Hematopoietic multipotent progenitor cell (in vitro differentiated cells): ENCODE data around the gene SMPDL3A. TPM values are rescaled to one million over a fixed set of nuclear protein-coding genes. Genes with fewer than 3 reads are reported as not detected.
"Not testable (repeated sequence)": the region's sequence is repeated elsewhere in the genome, so short reads cannot be mapped to it uniquely, and the experiment has no call there.

Source experiments
- DNase-seq, 3 donors: peaks; one replicate each; pipeline ENCODE4 v3.0.0-alpha.2; 2011 to 2015; ENCODE audit warnings: low read depth in 2 of 3, low spot score in 2 of 3
- total RNA-seq: library from RNA; depleted of rRNA; stranded (reverse); fragments of >200 nt; gene quantifications from one replicate; pipeline ENCODE4 v1.2.3, GENCODE V29; 2012

SMPDL3A gene, protein sequence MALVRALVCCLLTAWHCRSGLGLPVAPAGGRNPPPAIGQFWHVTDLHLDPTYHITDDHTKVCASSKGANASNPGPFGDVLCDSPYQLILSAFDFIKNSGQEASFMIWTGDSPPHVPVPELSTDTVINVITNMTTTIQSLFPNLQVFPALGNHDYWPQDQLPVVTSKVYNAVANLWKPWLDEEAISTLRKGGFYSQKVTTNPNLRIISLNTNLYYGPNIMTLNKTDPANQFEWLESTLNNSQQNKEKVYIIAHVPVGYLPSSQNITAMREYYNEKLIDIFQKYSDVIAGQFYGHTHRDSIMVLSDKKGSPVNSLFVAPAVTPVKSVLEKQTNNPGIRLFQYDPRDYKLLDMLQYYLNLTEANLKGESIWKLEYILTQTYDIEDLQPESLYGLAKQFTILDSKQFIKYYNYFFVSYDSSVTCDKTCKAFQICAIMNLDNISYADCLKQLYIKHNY
- 0.27 TPM for total RNA-seq

- DNase-seq: peak in 2 of 3 donors; percentile 34 to 48
Measured at GRCh38 chr6:122789182-122790027, at the start of gene SMPDL3A. Gene SMPDL3A (plus strand): TSS chr6:122789258. CDS start chr6:122789347, 89 bp downstream.

GRCh38 chr6:122740091-122740490 lies 49.0 kb upstream of the SMPDL3A start:
- no peak for DNase-seq

DNA sequence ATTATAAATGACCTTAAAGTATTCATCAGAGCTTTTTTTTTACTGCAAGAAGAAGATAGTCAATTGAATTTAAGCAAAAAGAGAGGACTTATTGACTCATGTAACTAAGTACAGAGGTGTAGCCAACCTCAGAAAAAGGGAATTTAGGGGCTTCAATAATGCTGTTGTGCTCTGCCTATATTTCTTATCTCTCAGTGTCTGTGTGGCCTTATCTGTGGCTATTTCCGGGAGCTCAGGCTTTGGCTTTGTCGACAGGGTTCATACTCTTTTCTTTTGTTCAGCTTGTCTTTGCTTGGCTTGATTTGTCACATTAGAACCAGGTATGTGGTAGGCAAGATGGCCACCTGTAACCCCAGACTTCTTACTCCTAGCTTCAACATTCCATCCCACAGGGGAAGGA lies 48.1 kb upstream of the SMPDL3A start:
- DNase-seq: no peak

- peak in 1 of 3 donors; percentile 19 for DNase-seq
Measured at GRCh38 chr6:122744247-122744646, 44.8 kb upstream of the SMPDL3A start.

DNA sequence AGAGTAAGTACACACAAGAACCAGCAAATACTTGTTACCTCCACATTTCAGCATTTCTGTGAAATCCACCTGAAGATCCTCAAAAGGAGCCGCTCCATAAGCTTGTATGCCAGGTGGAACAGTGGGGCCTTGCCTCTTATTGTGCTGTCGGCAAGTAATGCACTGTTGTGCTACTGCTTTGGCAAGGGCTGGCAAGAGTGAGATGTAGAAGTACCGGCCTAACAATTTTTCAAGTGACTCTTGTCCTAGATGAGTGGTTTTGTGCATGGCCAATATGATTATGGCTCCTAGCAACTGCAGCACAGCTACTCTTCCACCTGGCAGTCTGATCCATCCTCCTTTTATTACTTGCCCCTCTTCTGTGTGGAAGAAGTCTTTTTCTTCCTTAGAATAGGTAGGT lies 44.2 kb upstream of the SMPDL3A start:
- not testable (repeated sequence) for DNase-seq

GRCh38 chr6:122746688-122747087 lies 42.4 kb upstream of the SMPDL3A start:
- DNase-seq: no peak

DNA sequence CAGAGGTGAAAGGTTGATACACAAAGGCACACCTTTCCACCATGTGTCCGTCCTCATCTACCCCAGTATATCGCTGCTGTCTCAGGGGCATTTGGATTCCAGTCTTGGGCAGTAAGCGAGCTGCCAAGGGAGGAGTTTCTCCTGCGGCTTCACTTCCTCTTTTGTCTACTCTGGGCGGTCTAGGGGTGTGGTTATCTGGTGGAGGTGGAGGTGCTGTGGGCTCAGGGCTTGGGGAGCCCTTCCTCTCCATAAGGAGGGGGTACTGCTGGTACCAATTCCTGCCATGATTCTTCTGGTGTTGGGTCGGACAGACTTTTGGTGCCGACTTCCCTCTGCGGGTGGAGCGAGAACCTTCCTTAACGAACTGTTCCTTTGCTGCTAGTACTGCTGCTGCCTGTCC lies 41.5 kb upstream of the SMPDL3A start:
- peak in 1 of 3 donors; percentile 69 for DNase-seq

DNA sequence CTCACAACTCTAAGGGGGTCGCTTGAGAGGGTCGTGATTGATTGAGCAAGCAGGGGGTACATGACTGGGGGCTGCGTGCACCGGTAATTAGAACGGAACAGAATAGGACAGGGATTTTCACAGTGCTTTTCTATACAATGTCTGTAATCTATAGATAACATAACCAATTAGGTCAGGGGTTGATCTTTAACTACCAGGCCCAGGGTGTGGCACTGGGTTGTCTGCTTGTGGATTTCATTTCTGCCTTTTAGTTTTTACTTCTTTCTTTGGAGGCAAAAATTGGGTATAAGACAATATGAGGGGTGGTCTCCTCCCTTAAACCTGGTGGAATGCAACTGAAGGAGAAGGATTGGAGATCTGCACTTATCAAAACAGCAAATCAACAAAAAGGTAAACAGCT lies 40.1 kb upstream of the SMPDL3A start:
- not testable (repeated sequence) for DNase-seq

GRCh38 chr6:122749451-122750050 lies 39.5 kb upstream of the SMPDL3A start:
- no peak for DNase-seq

DNA sequence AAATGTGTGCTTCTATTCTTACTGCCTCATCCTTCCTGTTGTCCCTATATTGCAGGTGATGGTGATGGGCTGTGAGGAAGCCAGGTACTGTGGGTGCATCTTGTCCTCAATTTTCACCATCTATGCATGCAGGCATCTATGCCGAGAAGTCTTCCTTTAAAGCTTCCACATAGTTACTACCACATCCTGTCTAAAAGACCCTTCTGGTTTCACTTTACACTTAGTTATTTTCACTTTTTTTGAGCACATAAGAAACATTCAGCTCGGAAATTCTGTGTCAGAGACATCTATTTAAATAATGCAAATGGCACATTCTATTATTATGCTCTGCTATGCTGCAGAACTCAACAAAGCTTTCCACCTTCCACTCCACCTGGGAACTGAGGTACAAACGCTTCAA lies 37.7 kb upstream of the SMPDL3A start:
- peak in 1 of 3 donors; percentile 50 for DNase-seq

DNA sequence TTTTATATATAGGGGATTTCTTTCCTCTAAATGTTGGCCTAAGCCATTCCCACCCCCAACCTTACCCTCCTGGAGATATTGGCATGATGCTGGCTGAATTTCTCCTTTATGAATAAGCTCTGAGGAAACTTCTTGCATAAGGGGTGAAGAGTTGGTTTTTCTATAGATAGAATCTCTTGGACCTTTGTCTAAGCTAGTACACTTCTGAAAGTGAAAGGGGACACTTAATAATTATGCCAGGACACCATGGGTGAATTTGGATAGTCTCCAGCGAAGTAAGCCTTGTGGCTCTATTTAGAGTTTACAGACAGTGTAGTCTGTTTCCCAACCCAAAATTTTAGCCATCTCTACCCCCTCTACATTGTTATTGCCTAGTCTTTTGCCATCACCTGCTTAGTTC lies 36.6 kb upstream of the SMPDL3A start:
- DNase-seq: no peak

- DNase-seq: no peak
Measured at GRCh38 chr6:122753000-122753687, 35.9 kb upstream of the SMPDL3A start.

DNA sequence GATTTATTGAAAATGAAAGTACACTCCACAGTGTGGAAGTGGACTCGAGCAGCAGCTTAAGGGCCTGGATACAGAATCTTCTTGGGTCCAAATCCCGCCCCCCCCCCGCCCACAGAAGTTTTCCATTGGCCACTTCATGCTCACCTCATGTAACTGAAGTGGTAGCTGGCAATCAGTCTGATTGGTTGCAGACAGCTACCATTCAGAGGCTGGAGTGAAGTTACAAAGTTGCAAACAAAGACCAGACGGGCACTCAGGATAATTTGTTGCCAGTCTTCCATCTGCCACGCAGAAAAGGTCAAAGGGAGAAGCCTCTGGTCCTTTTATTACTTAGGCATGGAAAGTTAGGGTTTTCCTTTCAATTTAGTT lies 35.4 kb upstream of the SMPDL3A start:
- no peak for DNase-seq

GRCh38 chr6:122754191-122754731 lies 34.8 kb upstream of the SMPDL3A start:
- DNase-seq: no peak

DNA sequence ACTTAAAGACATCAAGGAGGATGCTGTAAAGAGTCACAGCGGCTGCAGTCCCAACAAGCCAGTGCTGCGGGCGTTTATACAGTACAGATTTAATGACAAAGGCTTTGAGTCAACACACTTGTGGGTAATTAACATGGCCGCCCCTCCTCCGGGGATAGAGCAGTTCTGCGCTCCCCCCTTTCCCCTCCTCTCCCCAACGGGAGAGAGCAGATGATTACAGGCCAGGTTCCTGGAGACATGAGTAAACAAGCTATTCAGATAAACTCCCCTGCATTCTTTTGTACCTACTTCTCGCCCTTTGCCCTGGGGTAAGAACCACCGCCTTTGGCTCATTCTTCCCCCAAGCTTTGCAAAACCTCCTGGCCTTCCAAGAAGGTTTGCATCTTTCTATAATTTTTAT lies 33.2 kb upstream of the SMPDL3A start:
- no peak for DNase-seq

DNA sequence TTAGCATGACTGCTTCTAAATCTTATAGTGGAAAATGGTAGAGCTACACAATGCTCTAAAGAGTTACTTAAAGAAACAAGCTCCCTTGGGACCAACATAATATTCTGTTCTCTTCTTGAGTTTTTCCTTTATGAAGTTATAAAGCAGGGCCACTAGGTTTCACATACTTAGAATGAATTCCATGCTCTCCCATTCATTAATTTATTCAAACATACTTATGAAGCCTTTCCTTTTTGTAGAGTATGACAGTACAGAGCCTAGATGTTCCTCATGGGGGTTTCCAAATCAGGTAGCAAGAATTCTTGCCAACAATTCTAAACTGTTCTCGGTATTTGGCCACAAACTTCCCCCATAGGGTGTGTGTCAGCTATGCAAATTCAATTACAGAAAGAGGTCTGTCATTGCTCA lies 30.1 kb upstream of the SMPDL3A start:
- DNase-seq: no peak

GRCh38 chr6:122760330-122760729 lies 28.7 kb upstream of the SMPDL3A start:
- DNase-seq: no peak

DNA sequence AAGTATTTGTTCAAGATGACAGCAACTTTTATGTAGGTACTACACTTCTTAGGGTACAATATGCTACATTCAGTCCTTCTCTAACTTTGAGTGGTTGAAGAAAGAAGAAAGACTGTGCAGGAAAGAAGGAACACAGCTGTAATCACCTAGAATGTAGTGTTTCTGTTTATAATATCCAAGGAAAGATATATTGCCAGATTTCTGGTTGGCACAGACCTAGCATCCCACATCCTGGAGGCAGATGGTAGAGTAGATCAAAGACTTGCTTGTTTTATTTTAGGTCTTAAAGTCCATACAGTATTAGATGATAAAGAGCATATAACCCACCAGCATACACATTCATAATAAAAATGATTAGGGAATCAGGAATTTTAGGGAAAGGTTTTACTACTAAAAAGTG lies 22.8 kb upstream of the SMPDL3A start:
- DNase-seq: no peak

DNA sequence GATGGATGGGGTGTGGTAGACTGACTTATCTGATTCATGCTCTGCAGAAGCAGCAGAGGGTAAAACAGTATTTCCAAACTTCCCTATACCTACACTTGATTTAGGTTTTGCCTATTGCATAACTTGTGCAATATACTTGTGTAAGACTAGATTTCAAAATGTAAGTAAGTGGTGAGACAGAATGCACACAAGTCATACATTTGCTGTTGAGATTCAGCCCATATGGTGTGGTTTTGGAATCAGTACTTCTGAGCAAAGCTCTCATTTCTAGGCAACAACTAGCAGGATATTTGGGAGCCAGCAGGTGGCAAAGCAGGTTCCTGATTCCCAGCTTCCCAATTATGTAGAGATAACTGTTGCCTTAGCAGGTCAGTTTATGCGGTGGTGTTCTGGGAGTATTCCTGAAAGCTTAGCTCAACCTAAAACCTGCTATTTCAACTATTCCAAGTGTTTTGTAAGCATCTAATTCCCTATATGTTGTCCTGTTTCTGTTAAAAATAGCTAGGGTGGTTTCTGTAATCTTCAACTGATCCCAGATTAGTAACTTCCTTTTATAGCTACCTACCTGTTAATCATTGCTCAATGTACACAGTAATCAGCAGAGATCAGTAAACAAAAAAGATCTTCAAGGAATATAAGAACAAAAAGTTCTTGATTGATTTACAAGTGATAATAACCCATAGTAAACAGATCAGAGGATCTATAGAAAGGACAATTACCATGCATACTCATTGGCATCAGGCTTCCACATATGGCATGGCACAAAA lies 18.0 kb upstream of the SMPDL3A start:
- DNase-seq: no peak
